ENCODE data around the gene CYP1B1. TPM values are rescaled to one million over a fixed set of nuclear protein-coding genes. Genes with fewer than 3 reads are reported as not detected.

The CYP1B1 gene
- total RNA-seq, 1 experiment from 2014 or later, result 4.2 TPM

DNA sequence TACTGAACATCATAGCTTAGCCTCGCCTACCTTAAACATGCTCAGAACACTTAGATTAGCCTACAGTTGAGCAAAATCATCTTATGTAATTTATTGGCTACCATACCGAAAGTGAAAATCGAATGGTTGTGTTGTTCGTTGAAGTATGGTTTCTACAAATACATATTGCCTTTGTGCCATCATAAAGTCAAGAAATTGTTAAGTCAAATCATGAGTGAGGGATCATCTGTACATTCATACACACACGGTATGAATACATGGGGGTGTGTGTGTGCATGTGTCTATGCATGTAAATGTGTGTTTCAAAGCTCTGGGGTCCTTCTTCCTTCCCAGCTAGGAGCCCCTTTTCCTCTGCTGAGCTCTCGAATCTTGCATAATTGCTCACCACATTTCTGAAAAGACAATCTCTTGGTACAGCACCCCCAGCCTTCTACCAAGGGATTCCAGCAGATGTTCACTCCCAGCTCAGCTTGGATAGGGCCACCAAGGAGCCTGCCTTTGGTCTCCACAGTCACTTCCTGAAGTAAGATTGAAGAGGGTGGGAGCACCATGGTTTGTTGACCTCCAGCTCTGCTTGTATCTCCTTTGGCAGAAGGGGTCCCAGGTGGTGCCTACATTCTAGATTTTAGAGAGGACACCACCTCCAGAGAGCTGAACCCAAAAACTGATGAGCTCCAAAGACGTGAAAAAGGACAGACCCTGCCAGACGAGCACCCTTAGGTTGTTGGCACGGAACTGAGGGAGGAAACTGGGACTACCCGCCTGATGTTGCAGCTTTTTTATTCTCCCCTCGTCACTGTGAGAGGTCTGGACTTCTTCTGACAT, 33.2 kb upstream of the CYP1B1 start:
- DNase-seq (ENCODE audit: low spot score) (no peak), ATAC-seq (no peak)
- Mint-ChIP-seq H3K4me1 (peaks cover 39% of the 10 kb centered on the region), H3K27ac (0 out of 2 replicates have a peak overlapping the region, but pooled peaks have one; percentile 30), H3K4me3 (no peak overlapping the region), H3K9me3 (peaks cover 19% of the 10 kb centered on the region), H3K27me3 (ENCODE audit: low read depth) (peaks cover 4% of the 10 kb centered on the region; the same call in 1 of the 2 replicates), H3K36me3 (peaks cover 8% of the 10 kb centered on the region; the same call in 1 of the 2 replicates)
- POLR2A ChIA-PET, result no interaction called here
- CTCF ChIA-PET, result interaction anchor here (1.5 to 2.1 kb wide), 2 partner anchors 11 to 33 kb away, joined by 4 to 10 read pairs; partner anchors contain the start of gene CYP1B1
- TF ChIP-seq CBFB (CRISPR knock-in tag; IDR thresholded peaks at IDR 0.05; ENCODE audit: low read depth) (no peak), AFF4 (CRISPR knock-in tag; IDR thresholded peaks at IDR 0.05; ENCODE audit: borderline replicate concordance) (no peak), E2F1 (CRISPR knock-in tag; IDR thresholded peaks at IDR 0.05) (no peak), OVOL2 (CRISPR knock-in tag; IDR thresholded peaks at IDR 0.05; ENCODE audit: borderline replicate concordance) (no peak), ZBTB43 (CRISPR knock-in tag; IDR thresholded peaks at IDR 0.05) (no peak), TCF7 (CRISPR knock-in tag; IDR thresholded peaks at IDR 0.05; ENCODE audit: low read depth) (no peak), E2F5 (CRISPR knock-in tag; IDR thresholded peaks at IDR 0.05) (no peak), ZNF317 (CRISPR knock-in tag; IDR thresholded peaks at IDR 0.05; ENCODE audit: borderline replicate concordance, low read depth) (no peak), ESRRA (CRISPR knock-in tag; IDR thresholded peaks at IDR 0.05; ENCODE audit: borderline replicate concordance) (no peak), HMGXB4 (CRISPR knock-in tag; IDR thresholded peaks at IDR 0.05) (no peak)
- TF ChIP-seq, protein P1, sequence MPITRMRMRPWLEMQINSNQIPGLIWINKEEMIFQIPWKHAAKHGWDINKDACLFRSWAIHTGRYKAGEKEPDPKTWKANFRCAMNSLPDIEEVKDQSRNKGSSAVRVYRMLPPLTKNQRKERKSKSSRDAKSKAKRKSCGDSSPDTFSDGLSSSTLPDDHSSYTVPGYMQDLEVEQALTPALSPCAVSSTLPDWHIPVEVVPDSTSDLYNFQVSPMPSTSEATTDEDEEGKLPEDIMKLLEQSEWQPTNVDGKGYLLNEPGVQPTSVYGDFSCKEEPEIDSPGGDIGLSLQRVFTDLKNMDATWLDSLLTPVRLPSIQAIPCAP (CRISPR knock-in tag; IDR thresholded peaks at IDR 0.05), result no peak

All from WTC11 (cell line).